RWPE1 (cell line): ENCODE measurements around the gene PREB.

ENCODE experiments used
- CTCF ChIA-PET: fragments of 350-600 bp; sonication (Branson Sonifier 250); formaldehyde crosslinking; extraction: SDS; loops from one replicate; lab custom pipeline; 2021; lab: Yijun Ruan, JAX
- POLR2A ChIA-PET: fragments of 400-600 bp; formaldehyde crosslinking; extraction: SDS; loops from one replicate; lab custom pipeline; 2020; ENCODE audit warnings: antibody characterized with exemption; ENCODE audit not compliant: low non-redundant PET; lab: Yijun Ruan, JAX
- DNase-seq: peaks from one replicate; pipeline ENCODE4 v3.0.0; 2012; ENCODE audit warnings: low spot score
- H3K27ac ChIP-seq: fragments of 450-650 bp; 2 replicates; pipeline ENCODE4 v1.5.1; 2017
- CTCF ChIP-seq: fragments of 450-650 bp; conservative IDR thresholded peaks from 2 replicates; pipeline ENCODE4 v1.5.1; 2017; ENCODE audit warnings: low read depth, mild to moderate bottlenecking

Gene PREB

GRCh38 chr2:27148801-27149439 lies 14.5 kb upstream of the PREB start, which contains the start of gene TCF23:
TCF23 (plus strand) TSS chr2:27149004; CDS start chr2:27149134, 130 bp downstream.
- CTCF ChIA-PET = interaction anchor here (1.3 kb wide), 1 partner anchor 21 kb away, joined by 7 read pairs; no protein-coding TSS in a partner anchor
- DNase-seq = no peak
- POLR2A ChIA-PET = no interaction called here
- H3K27ac ChIP-seq = no peak within 1 kb of the TSS
- no peak for TF ChIP-seq CTCF

- ChIA-PET POLR2A (no interaction called here), CTCF (no interaction called here)
- no peak for TF ChIP-seq CTCF
- no peak for DNase-seq
- no peak overlapping the region for H3K27ac ChIP-seq
These were observed 13.5 kb upstream of the PREB start for GRCh38 chr2:27147935-27148334.

- no peak overlapping the region for H3K27ac ChIP-seq
- CTCF ChIA-PET = interaction anchor here (0.6 kb wide), 1 partner anchor 24 kb away, joined by 3 read pairs; no protein-coding TSS in a partner anchor
- no peak for TF ChIP-seq CTCF
- POLR2A ChIA-PET = no interaction called here
- no peak for DNase-seq
These were observed 11.2 kb upstream of the PREB start for GRCh38 chr2:27145682-27146081.

GRCh38 chr2:27143285-27143684 lies 8.8 kb upstream of the PREB start:
- TF ChIP-seq CTCF = no peak
- ChIA-PET POLR2A (no interaction called here), CTCF (no interaction called here)

GRCh38 chr2:27139310-27139709 lies 4.9 kb upstream of the PREB start, which contains the start of gene PRR30:
PRR30 (minus strand) TSS chr2:27139410; CDS start chr2:27138329, 1,081 bp downstream.
- TF ChIP-seq CTCF = no peak
- POLR2A ChIA-PET = no interaction called here
- CTCF ChIA-PET = interaction anchor here (0.5 kb wide), 1 partner anchor 109 kb away, joined by 3 read pairs; no protein-coding TSS in a partner anchor

More at GRCh38 chr2:27143285-27143684, 8.8 kb upstream of the PREB start:
- no peak for DNase-seq
- H3K27ac ChIP-seq = no peak overlapping the region

GRCh38 chr2:27138111-27138510 lies 3.7 kb upstream of the PREB start:
- ChIA-PET CTCF (no interaction called here), POLR2A (no interaction called here)
- TF ChIP-seq CTCF = no peak
- DNase-seq = no peak
- H3K27ac ChIP-seq = no peak overlapping the region

More at GRCh38 chr2:27139310-27139709, 4.9 kb upstream of the PREB start, which contains the start of gene PRR30:
- DNase-seq = no peak
- H3K27ac ChIP-seq = no peak within 1 kb of the TSS
